Measurements from ENCODE around the gene TLR10.
"Not testable (repeated sequence)": the region's sequence is repeated elsewhere in the genome, so short reads cannot be mapped to it uniquely, and the experiment has no call there.

TLR10 gene

GRCh38 chr4:38769857-38770256 lies 12.9 kb downstream of the TLR10 start:
- no peak for TF ChIP-seq CTCF (IDR thresholded peaks at IDR 0.05; ENCODE audit: insufficient read depth, low read length, missing control alignments)
- DNase-seq (ENCODE audit: low read depth, low spot score) = no peak
- ChIA-PET CTCF (interaction anchor here (1.6 to 11.2 kb wide), 4 partner anchors 10 to 365 kb away, joined by 4 to 125 read pairs (median 45); partner anchors contain the start of gene TLR10), POLR2A (no interaction called here)
- H3K4me3 ChIP-seq (ENCODE audit: low read depth, low read length) = no peak overlapping the region

GRCh38 chr4:38769441-38769840 lies 13.3 kb downstream of the TLR10 start:
- DNase-seq (ENCODE audit: low read depth, low spot score) = no peak
- H3K4me3 ChIP-seq (ENCODE audit: low read depth, low read length) = no peak overlapping the region
- ChIA-PET CTCF (interaction anchor here (1.5 to 11.2 kb wide), 5 partner anchors 9 to 366 kb away, joined by 4 to 125 read pairs (median 7); partner anchors contain the start of genes TLR1 and TLR10), POLR2A (no interaction called here)
- TF ChIP-seq CTCF (IDR thresholded peaks at IDR 0.05; ENCODE audit: insufficient read depth, low read length, missing control alignments) = no peak

GRCh38 chr4:38768968-38769394 lies 13.8 kb downstream of the TLR10 start:
- ChIA-PET CTCF (interaction anchor here (1.5 to 11.2 kb wide), 5 partner anchors 9 to 366 kb away, joined by 4 to 125 read pairs (median 7); partner anchors contain the start of genes TLR1 and TLR10), POLR2A (no interaction called here)
- TF ChIP-seq CTCF (IDR thresholded peaks at IDR 0.05; ENCODE audit: insufficient read depth, low read length, missing control alignments) = no peak
- DNase-seq (ENCODE audit: low read depth, low spot score) = no peak
- no peak overlapping the region for H3K4me3 ChIP-seq (ENCODE audit: low read depth, low read length)

- POLR2A ChIA-PET; DNase-seq (ENCODE audit: low read depth, low spot score); H3K4me3 ChIP-seq (ENCODE audit: low read depth, low read length): not testable (repeated sequence)
- CTCF ChIA-PET = interaction anchor here (2.4 to 11.2 kb wide), 2 partner anchors 10 to 16 kb away, joined by 10 to 125 read pairs; partner anchors contain the start of gene TLR10
Measured at GRCh38 chr4:38766940-38767339, 15.8 kb downstream of the TLR10 start.

GRCh38 chr4:38765382-38765781 lies 17.4 kb downstream of the TLR10 start:
- ChIA-PET POLR2A (interaction anchor here (0.6 kb wide), 1 partner anchor 694 kb away, joined by 4 read pairs; no protein-coding TSS in a partner anchor), CTCF (interaction anchor here (0.9 to 11.2 kb wide), 7 partner anchors 8 to 586 kb away, joined by 3 to 125 read pairs (median 8); partner anchors contain the start of genes TLR1 and TLR10)
- no peak for DNase-seq (ENCODE audit: low read depth, low spot score)
- no peak for TF ChIP-seq CTCF (IDR thresholded peaks at IDR 0.05; ENCODE audit: insufficient read depth, low read length, missing control alignments)
- no peak overlapping the region for H3K4me3 ChIP-seq (ENCODE audit: low read depth, low read length)

GRCh38 chr4:38764277-38764676 lies 18.5 kb downstream of the TLR10 start:
- no peak overlapping the region for H3K4me3 ChIP-seq (ENCODE audit: low read depth, low read length)
- no peak for DNase-seq (ENCODE audit: low read depth, low spot score)
- ChIA-PET POLR2A (no interaction called here), CTCF (interaction anchor here (0.6 to 11.2 kb wide), 5 partner anchors 18 to 371 kb away, joined by 3 to 125 read pairs (median 8); partner anchors contain the start of genes TLR1 and TLR10)
- no peak for TF ChIP-seq CTCF (IDR thresholded peaks at IDR 0.05; ENCODE audit: insufficient read depth, low read length, missing control alignments)

- CTCF ChIA-PET = interaction anchor here (1.5 to 8.3 kb wide), 3 partner anchors 20 to 40 kb away, joined by 3 to 75 read pairs (median 12); partner anchors contain the start of genes TLR1 and TLR10
Measured at GRCh38 chr4:38762560-38762959, 20.2 kb downstream of the TLR10 start.

More at GRCh38 chr4:38762560-38762959, 20.2 kb downstream of the TLR10 start:
- no peak for TF ChIP-seq CTCF (IDR thresholded peaks at IDR 0.05; ENCODE audit: insufficient read depth, low read length, missing control alignments)
- H3K4me3 ChIP-seq (ENCODE audit: low read depth, low read length) = no peak overlapping the region
- DNase-seq (ENCODE audit: low read depth, low spot score) = no peak
- POLR2A ChIA-PET = no interaction called here
